GM21528 (cell line): ENCODE data around the gene RGS12.
"Not testable (repeated sequence)": the region's sequence is repeated elsewhere in the genome, so short reads cannot be mapped to it uniquely, and the experiment has no call there.

Experiments used
- ATAC-seq: cut with Tn5 transposase; IDR thresholded peaks from one replicate; pipeline ENCODE4 v1.9.1; 2021; ENCODE audit warnings: mild to moderate bottlenecking, moderate library complexity; ENCODE audit not compliant: unreplicated experiment, low FRiP score

RGS12 gene

DNA sequence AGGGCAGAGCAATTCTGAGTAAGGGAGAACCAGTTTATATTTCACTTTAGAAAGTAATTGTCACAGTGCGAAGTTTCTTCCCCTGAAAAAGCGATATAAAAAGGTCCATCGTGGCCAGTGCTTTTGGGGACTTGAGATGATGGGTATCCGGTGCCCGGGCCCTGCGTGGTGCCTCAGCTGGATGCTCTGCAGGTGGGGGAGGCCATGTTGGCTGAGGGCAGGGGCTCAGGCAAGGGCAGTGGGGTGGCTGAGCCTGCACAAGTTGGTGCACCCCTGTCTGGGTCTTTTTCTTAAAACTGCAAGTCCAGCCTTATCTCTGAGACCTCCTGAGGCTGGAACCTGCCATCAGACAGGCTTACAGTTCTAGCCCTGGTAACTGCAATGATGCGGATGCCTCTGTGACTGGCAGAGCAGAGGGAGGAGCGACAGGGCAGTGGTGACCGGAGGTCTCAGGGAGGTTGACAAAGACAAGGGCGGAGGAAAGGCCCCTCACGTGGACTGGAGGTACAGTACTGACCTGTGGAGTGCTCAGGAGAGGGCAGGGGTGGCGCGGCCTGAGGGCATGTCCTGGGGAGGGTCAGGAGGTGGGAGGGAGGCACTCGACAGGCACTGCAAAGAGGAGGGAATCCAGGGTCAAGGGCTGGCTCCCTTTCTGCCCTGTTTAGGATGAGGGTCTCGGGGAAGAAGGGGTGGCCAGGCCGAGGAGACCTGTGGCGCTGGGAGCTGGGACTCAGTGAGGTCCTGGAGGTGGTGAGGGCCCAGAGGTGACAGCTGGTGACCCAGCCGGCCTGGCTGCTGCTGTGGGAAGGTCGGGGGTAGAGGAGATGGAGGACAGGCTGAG is 1.8 kb downstream of the RGS12 start:
- ATAC-seq = no peak

DNA sequence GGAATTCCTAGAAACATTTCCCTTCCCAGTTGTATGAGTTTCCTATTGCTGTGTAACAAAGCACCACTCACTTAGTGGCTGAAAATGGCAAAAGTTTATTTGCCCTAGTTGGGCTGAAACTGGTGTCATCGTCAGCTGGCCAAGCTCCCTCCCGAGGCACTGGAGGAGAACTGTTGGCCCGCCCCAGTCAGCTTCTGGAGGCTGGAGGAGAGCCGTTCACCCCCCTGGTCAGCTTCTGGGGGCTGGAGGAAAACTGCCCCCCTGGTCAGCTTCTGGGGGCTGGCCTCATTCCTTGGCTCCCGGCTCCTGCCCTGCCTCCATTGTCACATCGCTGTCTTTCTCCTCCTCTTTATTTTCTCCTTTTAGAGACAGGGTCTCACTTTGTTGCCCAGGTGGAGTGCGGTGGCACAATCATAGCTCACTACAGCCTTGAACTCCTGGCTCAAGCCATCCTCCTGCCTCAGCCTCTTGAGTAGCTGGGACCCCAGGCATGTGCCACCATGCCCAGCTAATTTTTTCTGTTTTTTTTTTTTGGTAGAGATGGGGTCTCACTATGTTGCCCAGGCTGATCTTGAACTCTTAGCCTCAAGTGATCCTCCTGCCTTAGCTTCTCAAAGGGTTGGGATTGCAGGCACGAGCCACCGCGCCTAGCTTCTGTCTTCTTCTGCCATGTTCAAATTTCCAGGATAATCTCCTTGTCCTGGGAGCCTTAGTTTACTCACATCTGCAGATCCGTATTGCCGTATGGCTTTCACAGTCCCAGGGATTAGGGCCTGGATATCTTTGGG is 3.2 kb downstream of the RGS12 start:
- no peak for ATAC-seq

DNA sequence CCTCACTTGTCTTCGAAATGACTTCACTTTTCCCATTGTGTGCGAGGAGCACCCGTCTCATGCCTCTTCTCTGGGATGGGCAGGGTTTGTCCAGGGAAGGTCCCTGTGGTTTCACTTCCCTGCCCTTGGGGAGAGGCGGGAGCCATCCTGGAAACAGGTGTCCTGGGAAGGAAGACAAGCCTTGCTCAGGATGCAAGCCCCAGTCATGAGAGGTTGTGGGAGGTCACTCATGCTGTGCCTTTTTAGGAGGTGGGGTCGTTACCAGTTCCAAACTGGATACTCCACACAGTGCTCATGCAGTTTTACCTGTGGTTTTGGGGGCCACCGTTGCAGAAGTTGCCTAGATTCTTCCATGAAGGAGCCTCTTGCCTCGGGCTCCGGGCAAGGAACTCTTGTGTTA is 3.8 kb downstream of the RGS12 start:
- no peak for ATAC-seq

DNA sequence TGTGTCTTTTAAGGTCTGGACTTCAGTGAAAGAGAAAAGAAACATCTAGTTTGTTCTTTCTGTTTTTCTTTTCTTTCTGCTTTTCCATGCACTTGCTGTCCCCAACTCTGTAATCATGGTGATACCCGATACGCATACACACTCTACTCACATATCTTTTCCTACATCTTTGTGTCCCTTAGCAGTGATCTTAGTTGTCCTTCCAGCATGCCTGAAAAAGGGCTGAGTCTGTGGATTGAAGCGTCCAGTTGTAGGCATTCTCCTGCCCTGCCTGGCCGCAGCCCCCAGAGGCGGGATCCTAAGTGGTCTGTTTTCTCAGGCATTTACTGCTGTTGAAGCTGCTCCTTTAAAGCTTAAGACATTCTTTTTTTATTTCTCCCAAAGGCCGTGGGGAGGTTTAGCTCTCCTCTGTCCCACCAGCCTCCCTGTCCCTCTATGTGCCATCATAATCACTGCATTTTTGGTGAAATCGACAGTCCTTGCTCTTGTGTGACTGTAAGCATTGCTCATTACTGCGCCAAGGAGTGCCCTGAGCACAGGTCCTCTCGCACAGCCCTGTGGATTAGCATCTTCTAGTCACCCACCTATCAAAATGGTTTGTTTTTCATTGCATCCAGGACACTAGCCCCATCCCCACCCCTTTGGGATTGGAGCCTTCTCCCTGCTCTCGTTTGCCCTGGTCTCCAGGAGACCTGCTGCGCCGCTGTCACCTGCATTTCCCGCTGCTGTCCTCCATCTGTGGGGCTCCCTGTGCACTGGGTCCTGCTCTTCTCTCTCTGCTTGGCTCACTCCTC is 4.4 kb downstream of the RGS12 start:
- no peak for ATAC-seq

GRCh38 chr4:3299122-3299975 is 6.5 kb downstream of the RGS12 start:
- no peak for ATAC-seq

DNA sequence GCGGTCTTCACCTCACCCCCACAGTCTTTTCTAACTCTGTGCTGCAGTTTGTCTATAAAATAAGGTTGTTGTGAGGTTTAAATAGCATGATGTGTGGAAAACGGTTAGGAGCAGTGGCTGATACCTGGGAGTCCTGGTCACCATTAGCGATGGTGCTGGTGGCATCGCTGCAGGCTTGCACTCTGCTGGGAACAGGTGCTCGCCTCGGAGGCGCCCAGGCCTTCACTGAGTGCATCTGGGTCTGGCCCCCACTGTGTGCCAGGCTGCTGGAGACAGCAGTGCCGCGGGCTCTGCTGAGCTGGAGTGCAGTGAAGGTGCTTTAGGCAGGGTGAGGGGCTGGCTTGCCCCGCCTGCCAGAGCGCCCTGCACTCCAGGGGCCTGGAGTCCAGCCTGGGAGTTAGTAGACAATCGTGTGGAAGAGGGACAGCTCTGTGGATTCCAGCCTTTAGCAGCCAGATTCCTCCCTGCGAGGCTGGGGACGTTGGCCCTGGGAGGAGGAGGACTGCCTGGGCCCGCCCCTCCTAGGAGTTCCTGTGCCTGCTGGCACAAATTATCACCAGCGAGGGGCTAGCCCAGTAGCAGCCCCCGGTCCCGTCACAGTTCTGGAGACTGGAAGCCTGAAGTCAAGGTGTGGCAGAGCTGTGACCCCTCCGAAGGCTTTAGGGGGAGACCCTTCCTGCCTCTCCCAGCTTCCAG is 7.3 kb downstream of the RGS12 start:
- ATAC-seq = no peak

- not testable (repeated sequence) for ATAC-seq
Observed at GRCh38 chr4:3300882-3301281, 8.1 kb downstream of the RGS12 start.

- ATAC-seq = no peak
Observed at GRCh38 chr4:3301450-3302172, 8.8 kb downstream of the RGS12 start.

DNA sequence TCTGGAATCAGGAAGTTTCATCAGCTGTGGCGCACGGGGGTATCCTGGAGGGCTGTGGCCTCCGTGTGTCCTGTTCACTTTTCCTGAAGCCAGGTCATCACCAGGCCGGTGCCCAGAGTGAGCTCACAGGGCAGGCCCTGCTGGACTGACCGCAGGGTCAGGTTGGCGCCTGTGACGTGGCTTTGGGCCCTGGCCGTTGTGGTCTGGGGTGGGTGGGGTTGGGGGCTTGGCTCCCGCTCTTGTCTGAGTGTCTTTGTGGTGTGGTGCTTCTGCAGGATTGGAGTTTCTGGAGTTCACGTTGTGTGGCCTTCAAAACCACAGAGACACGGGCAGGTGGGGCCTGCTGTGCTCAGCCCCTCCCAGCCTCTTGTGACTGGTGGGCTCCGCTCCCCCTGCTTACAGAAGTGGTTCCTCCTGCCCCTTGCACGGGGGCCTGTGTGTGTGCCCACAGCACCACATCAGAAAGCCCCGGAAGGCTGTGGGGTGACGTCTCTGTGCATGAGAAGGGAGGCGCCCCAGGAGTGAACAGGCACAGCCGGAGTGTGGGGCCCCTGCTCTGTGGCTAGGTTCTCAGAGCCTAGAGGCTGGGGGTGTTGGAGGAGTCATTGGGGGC is 9.5 kb downstream of the RGS12 start:
- ATAC-seq = no peak

DNA sequence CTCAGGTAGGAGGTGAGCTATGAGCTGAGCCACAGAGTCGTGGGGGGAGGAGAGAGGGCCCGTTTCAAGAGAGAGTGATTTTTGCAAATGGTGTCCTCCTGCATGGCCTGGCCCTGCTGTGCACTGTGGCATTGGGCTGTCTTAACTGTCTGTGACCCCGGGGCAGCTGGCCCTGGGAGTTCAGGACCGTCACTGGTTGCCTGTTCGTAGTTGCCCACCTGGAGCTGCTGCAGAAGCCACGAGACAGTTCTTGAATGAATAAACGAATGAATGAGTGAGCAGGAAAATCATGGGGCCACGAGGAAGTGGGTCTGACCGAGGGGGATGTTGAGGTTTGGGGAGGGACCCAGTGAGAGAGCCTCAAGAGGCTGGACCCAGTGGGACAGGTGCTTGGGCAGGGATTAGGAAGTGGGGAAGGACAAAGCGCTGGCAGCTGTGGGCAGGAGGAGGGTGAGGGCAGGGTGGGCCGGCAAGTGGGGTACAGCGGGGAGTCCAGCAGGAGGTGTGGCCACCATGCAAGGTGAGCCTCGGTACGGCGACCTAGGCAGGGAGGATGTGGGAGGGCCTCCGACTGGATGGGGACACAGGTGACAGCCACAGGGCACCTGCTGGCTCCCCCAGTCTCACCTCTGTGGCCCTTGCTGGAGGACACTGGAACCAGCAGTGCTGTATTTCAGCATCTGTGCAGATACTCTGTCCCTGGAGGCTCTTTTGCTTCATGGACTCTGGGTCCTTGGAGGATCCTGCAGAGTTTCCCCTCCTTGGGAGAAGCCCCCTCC is 10.2 kb downstream of the RGS12 start:
- no peak for ATAC-seq

- no peak for ATAC-seq
Observed at GRCh38 chr4:3303565-3303824, 10.7 kb downstream of the RGS12 start.

DNA sequence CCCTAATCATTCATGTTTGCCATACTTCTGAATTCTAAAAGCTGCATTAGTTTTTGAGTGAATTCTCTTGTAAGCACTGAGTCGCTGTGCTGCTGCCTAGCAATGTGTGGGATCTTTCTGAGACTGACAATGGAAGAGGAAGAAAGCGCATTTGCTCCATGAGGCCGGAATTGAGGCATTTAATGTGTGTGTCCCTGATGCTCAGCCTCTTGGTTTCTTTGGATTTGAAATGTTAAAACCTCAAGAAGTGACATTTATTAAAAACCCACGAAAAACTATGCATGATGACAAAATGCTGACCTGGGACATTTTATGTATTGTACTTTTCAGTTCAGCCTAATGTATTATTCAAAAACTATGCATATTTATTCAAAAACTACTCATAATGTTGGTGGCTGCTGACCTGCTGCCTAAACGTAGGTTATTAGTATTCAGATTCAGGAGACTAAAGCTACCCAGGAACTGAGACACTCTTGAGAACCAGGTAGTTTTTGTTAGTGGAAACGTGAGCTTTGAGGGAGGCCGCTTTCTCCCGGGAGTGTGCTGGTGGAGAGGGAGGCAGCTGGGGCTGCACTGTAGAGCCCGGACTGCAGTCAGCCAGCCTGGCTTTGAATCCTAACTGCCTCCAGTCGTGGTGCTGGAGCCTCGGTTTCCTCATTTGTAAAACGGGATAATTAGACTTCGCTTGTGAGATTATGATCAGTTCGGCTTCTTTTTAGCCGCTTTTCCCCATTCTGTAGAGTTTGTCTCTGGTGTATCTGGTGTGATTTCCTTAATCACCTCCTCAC is 11.3 kb downstream of the RGS12 start:
- no peak for ATAC-seq

DNA sequence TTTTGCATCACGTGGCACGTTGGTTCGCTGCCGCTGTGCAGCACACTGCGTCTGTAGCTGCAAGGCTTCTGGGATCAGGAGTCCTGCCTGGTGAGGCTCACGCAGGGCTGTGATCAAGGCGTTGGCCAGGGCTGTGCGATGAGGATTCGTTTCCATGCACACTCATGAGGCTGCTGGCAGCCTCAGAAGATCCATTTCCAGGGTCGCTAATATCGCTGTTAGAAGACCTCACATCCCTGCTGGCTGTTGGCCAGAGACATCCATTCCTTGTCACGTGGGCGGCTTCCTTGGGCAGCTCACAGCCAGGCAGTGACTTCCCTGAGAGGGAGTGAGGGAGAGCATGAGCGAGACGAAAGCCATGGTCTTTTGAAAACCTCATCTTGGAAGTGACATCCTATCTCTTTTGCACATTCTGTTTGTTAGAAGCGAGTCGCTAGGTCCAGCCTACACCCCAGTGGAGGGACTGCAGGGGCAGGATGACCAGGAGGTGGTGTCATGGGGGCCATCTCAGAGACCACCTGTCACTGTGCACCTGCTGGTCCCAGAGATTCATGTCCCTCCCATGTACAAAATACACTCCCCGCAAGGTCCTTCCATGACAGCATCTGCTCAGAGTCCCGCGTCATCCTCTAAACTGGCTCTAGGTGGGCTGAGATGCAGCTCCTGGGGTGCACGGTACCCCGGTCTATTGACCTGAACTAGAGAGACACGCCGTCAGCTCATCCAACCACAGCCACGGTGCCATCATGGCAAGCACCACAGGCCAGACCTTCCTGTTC is 12.2 kb downstream of the RGS12 start:
- no peak for ATAC-seq

GRCh38 chr4:3305610-3306371 is 13.0 kb downstream of the RGS12 start:
- no peak for ATAC-seq

- ATAC-seq = no peak
Observed at GRCh38 chr4:3306450-3306849, 13.6 kb downstream of the RGS12 start.

DNA sequence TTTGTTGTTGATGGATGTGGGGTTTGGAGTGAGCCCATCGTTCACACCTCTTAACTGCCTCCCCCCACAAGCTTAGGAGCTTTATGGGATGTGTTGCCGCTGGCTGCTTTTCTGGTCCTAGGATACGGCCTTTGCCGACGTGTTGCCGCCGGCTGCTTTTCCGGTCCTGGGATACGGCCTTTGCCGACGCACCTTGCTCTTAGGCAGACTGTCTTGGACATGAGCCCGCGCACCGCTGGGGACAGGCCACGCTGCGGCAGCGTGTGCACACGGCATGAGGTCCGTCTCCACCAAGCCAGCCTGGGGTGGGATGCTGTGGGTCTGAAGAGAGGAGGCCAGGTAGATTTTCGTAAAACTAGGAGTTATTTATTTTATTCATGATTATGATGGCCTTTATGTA is 14.2 kb downstream of the RGS12 start:
- no peak for ATAC-seq
